ENCODE measurements around the gene PDZRN4. TPM values are rescaled to one million over a fixed set of nuclear protein-coding genes. Genes with fewer than 3 reads are reported as not detected.

The PDZRN4 gene
- total RNA-seq, 4 donors from 2014 or later = 0.54 to 2.9 (median 1.1) TPM

GRCh38 chr12:41453409-41453808 lies 265.3 kb downstream of the PDZRN4 start:
- intact Hi-C loops (cut with DNase I) = no loop called here
- Histone ChIP-seq H3K27ac (no peak overlapping the region), H3K4me3 (replicated peaks in 1 of 3) (no peak overlapping the region), H3K27me3 (no peaks in the 10 kb centered on the region), H3K4me1 (no peaks in the 10 kb centered on the region), H3K9me3 (no peaks in the 10 kb centered on the region), H3K36me3 (no peaks in the 10 kb centered on the region)
- WGBS, 2 donors = 91 to 96% methylated on average over 4 of the region's 4 CpGs
- TF ChIP-seq POLR2A (IDR thresholded peaks at IDR 0.05) = no peak
- DNase-seq = no peak

GRCh38 chr12:41459111-41459905 lies 271.2 kb downstream of the PDZRN4 start:
- 69 to 82% methylated on average over 2 of the region's 2 CpGs for WGBS, 2 donors

GRCh38 chr12:41459906-41460214 lies 271.7 kb downstream of the PDZRN4 start:
- Histone ChIP-seq H3K27me3 (no peaks in the 10 kb centered on the region), H3K36me3 (no peaks in the 10 kb centered on the region), H3K27ac (no peak overlapping the region), H3K9me3 (no peaks in the 10 kb centered on the region), H3K4me1 (no peaks in the 10 kb centered on the region), H3K4me3 (replicated peaks in 1 of 3) (no peak overlapping the region)
- DNase-seq = no peak
- 79% methylated on average over 1 of the region's 1 CpG for WGBS, 2 donors
- intact Hi-C loops (cut with DNase I) = no loop called here
- no peak for TF ChIP-seq POLR2A (IDR thresholded peaks at IDR 0.05)

More at GRCh38 chr12:41459111-41459905, 271.2 kb downstream of the PDZRN4 start:
- Histone ChIP-seq H3K27me3 (no peaks in the 10 kb centered on the region), H3K4me1 (no peaks in the 10 kb centered on the region), H3K36me3 (no peaks in the 10 kb centered on the region), H3K9me3 (no peaks in the 10 kb centered on the region), H3K4me3 (replicated peaks in 1 of 3) (no peak overlapping the region), H3K27ac (no peak overlapping the region)
- no peak for DNase-seq
- TF ChIP-seq CTCF (IDR thresholded peaks at IDR 0.05) = no peak
- TF ChIP-seq POLR2A (IDR thresholded peaks at IDR 0.05) = no peak
- intact Hi-C loops (cut with DNase I) = no loop called here

- WGBS, 2 donors = 66 to 71% methylated on average over 3 of the region's 3 CpGs
- H3K9me3 ChIP-seq = no peaks in the 10 kb centered on the region
- no peak overlapping the region for H3K27ac ChIP-seq
- H3K4me1 ChIP-seq = no peaks in the 10 kb centered on the region
- intact Hi-C loops (cut with DNase I) = no loop called here
- no peak for DNase-seq
- no peak for TF ChIP-seq POLR2A (IDR thresholded peaks at IDR 0.05)
- no peak for TF ChIP-seq CTCF (IDR thresholded peaks at IDR 0.05)
- no peaks in the 10 kb centered on the region for H3K36me3 ChIP-seq
- H3K4me3 ChIP-seq (replicated peaks in 1 of 3) = no peak overlapping the region
- H3K27me3 ChIP-seq = no peaks in the 10 kb centered on the region
These were observed 272.8 kb downstream of the PDZRN4 start for GRCh38 chr12:41460906-41461305.

GRCh38 chr12:41462312-41462711 lies 274.2 kb downstream of the PDZRN4 start:
- intact Hi-C loops (cut with DNase I) = no loop called here
- no peak overlapping the region for H3K27ac ChIP-seq
- H3K27me3 ChIP-seq = no peaks in the 10 kb centered on the region
- no peak for TF ChIP-seq CTCF (IDR thresholded peaks at IDR 0.05)
- no peak for TF ChIP-seq POLR2A (IDR thresholded peaks at IDR 0.05)
- H3K4me1 ChIP-seq = no peaks in the 10 kb centered on the region
- no peaks in the 10 kb centered on the region for H3K36me3 ChIP-seq
- no peaks in the 10 kb centered on the region for H3K9me3 ChIP-seq
- DNase-seq = no peak
- no peak overlapping the region for H3K4me3 ChIP-seq (replicated peaks in 1 of 3)

GRCh38 chr12:41465526-41465925 lies 277.4 kb downstream of the PDZRN4 start:
- 51 to 52% methylated on average over 1 of the region's 1 CpG for whole genome bisulfite sequencing, 2 donors
- no peak for DNase-seq
- TF ChIP-seq POLR2A (IDR thresholded peaks at IDR 0.05) (no peak), CTCF (IDR thresholded peaks at IDR 0.05) (no peak)

More at GRCh38 chr12:41465526-41465925, 277.4 kb downstream of the PDZRN4 start:
- Histone ChIP-seq H3K36me3 (no peaks in the 10 kb centered on the region), H3K9me3 (no peaks in the 10 kb centered on the region), H3K4me3 (replicated peaks in 1 of 3) (no peak overlapping the region), H3K4me1 (no peaks in the 10 kb centered on the region), H3K27ac (no peak overlapping the region), H3K27me3 (no peaks in the 10 kb centered on the region)
- intact Hi-C loops (cut with DNase I) = no loop called here

Measured in thyroid gland (tissue), 4 donors.